GM23338 (cell line): ENCODE measurements around the gene ACAD9.

ENCODE experiments used
- EZH2phosphoT487 ChIP-seq: fragments of 200-600 bp; sonication (generic); IDR thresholded peaks from one replicate; pipeline ENCODE4 v1.8.1; 2018; ENCODE audit warnings: antibody characterized with exemption; ENCODE audit not compliant: unreplicated experiment
- POLR2AphosphoS5 ChIP-seq: IDR thresholded peaks from 2 replicates; pipeline ENCODE4 v1.6.1; 2016; ENCODE audit warnings: antibody characterized with exemption, low read depth
- ZNF114 ChIP-seq: fragments of 250-450 bp; sonication (Bioruptor Pico); IDR thresholded peaks from 2 replicates; pipeline ENCODE4 v1.5.0; 2020; ENCODE audit warnings: mild to moderate bottlenecking, moderate library complexity
- TF ChIP-seq, protein P1 (sequence below), 2 experiments: fragments of 200-600 bp in 1 of 2; sonication (generic) in 1 of 2; conservative IDR thresholded peaks; 2 replicates each; pipeline versions ENCODE4 v1.5.1 to v1.6.1; 2016 to 2017; ENCODE audit warnings: antibody characterized with exemption in 2 of 2, low read depth in 2 of 2, mild to moderate bottlenecking in 2 of 2, moderate library complexity in 1 of 2

DNA sequence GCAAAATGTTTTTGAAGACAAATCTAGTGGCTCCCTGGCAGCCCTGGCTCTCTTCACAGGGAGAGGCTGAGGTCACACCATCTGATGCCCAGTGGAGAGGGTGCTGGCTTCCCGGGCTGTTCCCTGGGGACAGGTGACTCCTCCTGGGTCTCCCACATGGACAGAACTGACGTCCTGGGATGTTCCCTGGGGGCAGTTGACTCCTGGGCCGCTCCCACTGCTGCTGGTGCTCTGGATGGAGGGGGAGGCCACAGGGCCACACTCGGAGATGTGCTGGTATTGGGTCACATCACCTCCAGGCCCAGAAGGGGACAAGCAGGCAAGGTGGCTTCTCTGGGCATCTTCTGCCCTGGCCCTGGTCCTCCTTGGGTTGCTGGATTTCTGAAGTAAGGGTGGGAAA is 27.8 kb upstream of the ACAD9 start:
- TF ChIP-seq POLR2AphosphoS5 (no peak), ZNF114 (CRISPR knock-in tag) (no peak), EZH2phosphoT487 (no peak)
- TF ChIP-seq, protein P1, sequence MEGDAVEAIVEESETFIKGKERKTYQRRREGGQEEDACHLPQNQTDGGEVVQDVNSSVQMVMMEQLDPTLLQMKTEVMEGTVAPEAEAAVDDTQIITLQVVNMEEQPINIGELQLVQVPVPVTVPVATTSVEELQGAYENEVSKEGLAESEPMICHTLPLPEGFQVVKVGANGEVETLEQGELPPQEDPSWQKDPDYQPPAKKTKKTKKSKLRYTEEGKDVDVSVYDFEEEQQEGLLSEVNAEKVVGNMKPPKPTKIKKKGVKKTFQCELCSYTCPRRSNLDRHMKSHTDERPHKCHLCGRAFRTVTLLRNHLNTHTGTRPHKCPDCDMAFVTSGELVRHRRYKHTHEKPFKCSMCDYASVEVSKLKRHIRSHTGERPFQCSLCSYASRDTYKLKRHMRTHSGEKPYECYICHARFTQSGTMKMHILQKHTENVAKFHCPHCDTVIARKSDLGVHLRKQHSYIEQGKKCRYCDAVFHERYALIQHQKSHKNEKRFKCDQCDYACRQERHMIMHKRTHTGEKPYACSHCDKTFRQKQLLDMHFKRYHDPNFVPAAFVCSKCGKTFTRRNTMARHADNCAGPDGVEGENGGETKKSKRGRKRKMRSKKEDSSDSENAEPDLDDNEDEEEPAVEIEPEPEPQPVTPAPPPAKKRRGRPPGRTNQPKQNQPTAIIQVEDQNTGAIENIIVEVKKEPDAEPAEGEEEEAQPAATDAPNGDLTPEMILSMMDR (conservative IDR thresholded peaks at IDR 0.05; ENCODE audit: low read depth in 2 of 2) = no peak
